ENCODE measurements around the gene L3MBTL1. TPM values are rescaled to one million over a fixed set of nuclear protein-coding genes. Genes with fewer than 3 reads are reported as not detected.

The L3MBTL1 gene
- total and polyA plus RNA-seq, 2 of the 4 experiments (the other 2 are of a cell fraction): 2.2 to 4.5 TPM

DNA sequence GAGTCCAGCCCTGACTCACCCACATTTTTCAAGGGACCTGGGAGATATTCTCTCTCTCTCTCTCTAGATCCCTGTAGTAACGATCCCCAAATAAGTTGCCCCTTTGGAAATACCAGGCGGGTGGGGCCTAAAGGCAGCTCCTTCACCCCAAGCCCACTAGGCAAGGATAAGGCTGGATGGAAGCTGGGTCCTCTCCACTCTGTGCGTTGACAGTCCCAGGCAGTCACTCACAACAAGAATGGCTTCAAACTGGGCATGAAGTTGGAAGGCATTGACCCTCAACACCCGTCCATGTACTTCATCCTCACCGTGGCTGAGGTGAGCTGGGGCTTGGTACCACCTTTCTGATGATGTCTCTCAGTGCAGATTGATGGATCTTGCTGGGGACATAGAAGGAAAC is 21.6 kb downstream of the L3MBTL1 start:
- no peak for TF ChIP-seq BHLHE40 (IDR thresholded peaks at IDR 0.05; ENCODE audit: low read depth, low read length)
- no peak for TF ChIP-seq RFX5 (IDR thresholded peaks at IDR 0.05; ENCODE audit: low read depth, low read length)
- no peak for TF ChIP-seq CHD1 (IDR thresholded peaks at IDR 0.05; ENCODE audit: low read depth, low read length)
- Histone ChIP-seq H3K36me3 (ENCODE audit: control insufficient read depth, insufficient read depth, low read length) (peaks cover 3% of the 10 kb centered on the region; the same call in 1 of the 2 replicates), H3K4me3 (ENCODE audit: insufficient read depth, low read depth, low read length) (no peak overlapping the region), H2BK120ac (ENCODE audit: low read depth, low read length) (no peak overlapping the region), H3K4ac (ENCODE audit: low read depth, low read length) (no peak overlapping the region), H2BK5ac (ENCODE audit: low read depth, low read length, poor library complexity, severe bottlenecking) (no peak overlapping the region), H4K5ac (ENCODE audit: low read depth, low read length) (no peak overlapping the region), H3K9me1 (ENCODE audit: insufficient read depth, low read length) (no peaks in the 10 kb centered on the region; the same call in none of the 2 replicates), H3K27ac (ENCODE audit: insufficient read depth, low read length) (no peak overlapping the region), H2BK20ac (ENCODE audit: low read depth, low read length) (no peak overlapping the region), H3K56ac (ENCODE audit: extremely low read depth, insufficient read depth, low read length) (no peak overlapping the region), H3K4me2 (ENCODE audit: low read depth, low read length) (no peak overlapping the region), H3K4me1 (ENCODE audit: control insufficient read depth, insufficient read depth, low read length) (peaks cover 3% of the 10 kb centered on the region; the same call in 1 of the 2 replicates), H2AFZ (replicated peaks; ENCODE audit: low read length, poor library complexity) (no peak overlapping the region), H2AK5ac (ENCODE audit: low read depth, low read length) (no peak overlapping the region), H4K20me1 (ENCODE audit: insufficient read depth, low read length) (no peaks in the 10 kb centered on the region), H3K18ac (ENCODE audit: low read depth, low read length) (no peak overlapping the region), H4K91ac (ENCODE audit: insufficient read depth, low read depth, low read length) (no peak overlapping the region), H3K79me1 (ENCODE audit: low read depth in 1 of 2, low read length in 2 of 2) (no peaks in the 10 kb centered on the region), H3K23ac (ENCODE audit: low read depth, low read length) (no peak overlapping the region), H2AK9ac (replicated peaks; ENCODE audit: low read depth, low read length, poor library complexity) (no peak overlapping the region), H3K9me3 (ENCODE audit: control insufficient read depth, insufficient read depth, low read length) (no peaks in the 10 kb centered on the region), H2BK15ac (ENCODE audit: low read depth, low read length) (no peak overlapping the region), H3K9ac (ENCODE audit: low read depth, low read length) (no peak overlapping the region), H3K27me3 (ENCODE audit: control insufficient read depth, insufficient read depth, low read length) (peaks cover 6% of the 10 kb centered on the region), H4K8ac (ENCODE audit: low read depth in 2 of 2, low read length in 2 of 2) (no peak overlapping the region), H3K14ac (replicated peaks; ENCODE audit: low read depth, low read length) (no peak overlapping the region)
- ChIA-PET CTCF (interaction anchor here (2.2 kb wide), 1 partner anchor 9 kb away, joined by 11 read pairs; no protein-coding TSS in a partner anchor), POLR2A (ENCODE audit: unreplicated experiment) (no interaction called here)
- DNase-seq (no peak), ATAC-seq (ENCODE audit: low read depth) (no peak)
- no CpG with 5 or more reads among the region's 5 CpGs for WGBS, 2 experiments (ENCODE audit: extremely low coverage in 2 of 2, insufficient read length in 1 of 2)
- intact Hi-C loops (cut with micrococcal nuclease) (no loop called here), in situ Hi-C loops (cut with MboI; ENCODE audit: low sequenced_read_pairs) (no loop called here), dilution Hi-C loops (cut with HindIII; ENCODE audit: low sequenced_read_pairs, unreplicated experiment) (no loop called here)
- BruUV-seq (replicated peaks): no TSS peak

Measured in IMR-90 (cell line).